GM21390 (cell line): Measurements from ENCODE around the gene ANKRD63.

Experiments
- ATAC-seq: cut with Tn5 transposase; IDR thresholded peaks from one replicate; pipeline ENCODE4 v1.9.1; 2021; ENCODE audit not compliant: unreplicated experiment

The ANKRD63 gene

DNA sequence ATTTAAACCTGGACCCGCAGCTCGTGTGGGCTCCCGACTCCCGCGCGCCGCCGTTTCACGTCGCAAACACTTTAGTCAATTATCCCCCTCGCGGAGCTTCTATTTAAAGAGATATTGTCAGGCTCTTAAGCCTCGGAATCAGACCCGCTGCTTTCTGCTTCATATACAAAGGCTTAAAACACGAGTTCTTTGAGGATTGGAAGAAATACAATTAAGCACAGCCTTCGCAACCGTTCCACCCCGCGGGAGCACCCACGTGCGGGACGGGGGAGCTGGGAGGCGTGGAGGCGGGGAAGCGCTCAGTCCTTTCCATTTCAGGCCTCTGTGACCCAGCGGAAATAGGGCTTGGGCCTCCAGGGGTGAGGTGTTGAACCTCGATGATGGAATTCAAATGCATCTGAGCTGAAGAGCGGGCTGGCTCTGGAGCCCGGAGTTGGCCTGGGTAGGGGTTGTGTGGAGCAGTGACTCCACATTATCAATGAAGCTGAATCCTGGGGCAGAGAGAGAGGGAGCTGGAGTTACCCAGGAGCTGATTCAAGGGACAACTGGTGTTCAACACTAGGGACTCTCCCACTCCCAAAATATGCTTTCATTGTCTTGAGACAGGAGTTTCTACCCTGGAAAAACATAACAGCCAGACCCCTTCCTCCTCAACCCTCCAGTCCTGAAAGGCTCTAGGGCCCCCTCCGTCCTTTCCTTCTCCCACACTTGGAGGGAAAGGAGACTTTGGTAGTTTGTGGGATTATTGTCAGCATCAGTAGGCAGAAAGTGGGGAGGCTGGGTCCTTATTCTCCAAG lies 2.4 kb downstream of the ANKRD63 start:
- no peak for ATAC-seq

- ATAC-seq = no peak
These were observed 3.3 kb downstream of the ANKRD63 start for GRCh38 chr15:40279437-40280141.

DNA sequence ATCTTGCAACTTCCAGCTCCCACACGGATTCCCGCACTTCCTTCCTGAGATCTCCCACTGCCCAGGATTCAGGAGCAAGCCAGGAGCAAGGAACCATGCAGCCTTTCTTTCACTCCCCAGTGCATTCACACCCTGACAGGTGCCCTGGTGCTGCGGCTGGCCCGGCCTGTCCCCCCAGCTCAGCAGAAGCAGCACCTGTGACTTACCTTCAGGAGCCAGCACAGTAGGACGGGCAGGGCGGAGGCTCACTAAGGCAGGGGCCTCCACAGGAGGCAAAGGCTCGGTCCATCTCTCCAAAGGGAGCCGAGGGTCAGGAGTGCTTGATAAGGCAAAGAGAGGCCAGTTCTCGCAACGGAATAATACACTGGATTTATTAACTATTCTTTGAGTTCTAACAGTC lies 4.8 kb downstream of the ANKRD63 start:
- ATAC-seq = no peak

DNA sequence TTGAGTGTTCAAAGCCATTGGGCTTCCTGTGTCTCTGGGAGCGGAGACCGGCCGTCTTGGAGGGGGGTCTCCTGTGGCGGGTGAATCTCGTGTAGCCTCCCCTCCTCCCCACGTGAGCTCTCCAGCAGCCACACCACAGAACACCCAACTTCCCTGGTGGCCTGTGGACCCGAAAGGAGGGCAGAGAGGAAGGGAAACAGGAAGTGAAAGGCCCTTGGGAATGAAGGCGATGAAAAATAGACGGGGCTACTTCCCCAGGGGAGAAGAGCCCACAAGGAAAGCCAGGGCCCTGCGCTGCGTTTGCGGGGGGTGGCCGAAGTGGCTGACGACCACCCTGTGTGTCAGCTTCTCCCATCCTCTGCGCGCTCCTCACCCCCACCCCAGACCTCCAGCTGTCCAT lies 5.4 kb downstream of the ANKRD63 start:
- ATAC-seq = no peak

DNA sequence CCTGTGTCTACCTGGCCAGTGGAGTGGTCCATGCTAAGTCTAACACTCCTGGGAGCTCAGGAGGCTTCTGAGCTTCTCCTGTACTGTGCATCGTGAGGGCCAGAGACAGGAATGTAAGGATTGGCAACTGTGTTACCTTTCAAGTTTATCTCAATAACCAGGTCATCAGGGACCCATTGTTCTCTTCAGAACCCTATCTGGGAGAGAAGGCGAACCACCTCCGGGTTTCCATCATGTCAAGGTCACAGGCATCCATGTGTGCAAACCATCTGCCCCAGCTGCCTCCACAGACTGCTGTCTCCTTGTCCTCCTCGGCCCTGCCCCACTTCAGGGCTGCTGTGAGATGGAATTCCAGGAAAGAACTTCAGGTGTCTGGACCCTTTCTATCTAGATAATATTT lies 5.9 kb downstream of the ANKRD63 start:
- ATAC-seq = no peak

DNA sequence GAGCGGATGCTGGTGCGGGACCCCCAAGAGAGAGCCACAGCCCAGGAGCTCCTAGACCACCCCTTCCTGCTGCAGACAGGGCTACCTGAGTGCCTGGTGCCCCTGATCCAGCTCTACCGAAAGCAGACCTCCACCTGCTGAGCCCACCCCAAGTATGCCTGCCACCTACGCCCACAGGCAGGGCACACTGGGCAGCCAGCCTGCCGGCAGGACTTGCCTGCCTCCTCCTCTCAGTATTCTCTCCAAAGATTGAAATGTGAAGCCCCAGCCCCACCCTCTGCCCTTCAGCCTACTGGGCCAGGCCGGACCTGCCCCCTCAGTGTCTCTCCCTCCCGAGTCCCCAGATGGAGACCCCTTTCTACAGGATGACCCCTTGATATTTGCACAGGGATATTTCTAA lies 6.9 kb downstream of the ANKRD63 start:
- no peak for ATAC-seq

- no peak for ATAC-seq
These were observed 7.3 kb downstream of the ANKRD63 start for GRCh38 chr15:40275523-40275922.

DNA sequence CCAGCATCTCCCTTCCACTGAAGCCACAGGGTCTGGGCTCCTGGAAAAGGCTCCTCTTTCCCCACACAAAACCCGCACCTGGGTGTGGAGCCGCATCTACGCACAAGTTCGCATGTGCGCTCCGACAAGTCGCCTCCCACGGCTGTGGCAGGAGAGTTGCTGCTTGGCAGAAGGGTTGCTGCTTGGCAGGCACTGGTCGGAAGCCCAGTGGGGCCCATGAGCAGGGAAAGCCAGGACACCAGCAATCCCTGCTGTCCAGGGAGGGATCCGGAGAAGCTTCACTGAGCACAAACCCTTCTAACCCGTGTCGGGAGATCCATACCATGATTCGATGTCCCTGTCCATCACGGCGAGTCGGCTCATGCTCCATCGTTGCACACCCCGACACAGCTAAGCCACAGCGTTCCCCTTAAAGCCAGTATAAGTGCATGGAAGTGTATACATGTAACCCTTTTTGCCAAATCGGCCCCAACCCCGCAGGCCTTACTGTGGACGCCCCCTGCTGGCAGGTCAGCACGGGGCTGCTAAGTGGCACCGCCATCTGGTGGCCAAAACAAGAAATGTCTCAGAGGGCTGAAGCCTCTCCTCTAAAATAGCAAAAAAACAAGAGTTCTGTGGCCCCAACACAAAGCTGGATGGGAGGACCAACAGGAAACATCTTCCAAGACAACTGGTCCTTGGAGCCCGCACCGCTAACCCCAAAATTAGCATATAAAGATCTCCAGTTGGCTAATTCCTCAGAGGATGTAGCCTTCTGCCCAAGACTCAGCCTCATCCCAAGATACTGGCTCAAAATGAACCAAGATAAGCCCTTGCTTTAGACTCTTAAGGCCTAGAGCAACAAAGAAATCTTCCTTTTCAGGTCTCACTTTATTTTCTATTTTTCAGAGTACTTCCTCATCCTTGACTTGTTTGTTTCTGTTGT lies 8.3 kb downstream of the ANKRD63 start:
- no peak for ATAC-seq

GRCh38 chr15:40273428-40273827 lies 9.4 kb downstream of the ANKRD63 start:
- ATAC-seq = no peak

- ATAC-seq = no peak
These were observed 10.3 kb downstream of the ANKRD63 start for GRCh38 chr15:40272485-40273056.

GRCh38 chr15:40271685-40272484 lies 11.0 kb downstream of the ANKRD63 start:
- no peak for ATAC-seq

DNA sequence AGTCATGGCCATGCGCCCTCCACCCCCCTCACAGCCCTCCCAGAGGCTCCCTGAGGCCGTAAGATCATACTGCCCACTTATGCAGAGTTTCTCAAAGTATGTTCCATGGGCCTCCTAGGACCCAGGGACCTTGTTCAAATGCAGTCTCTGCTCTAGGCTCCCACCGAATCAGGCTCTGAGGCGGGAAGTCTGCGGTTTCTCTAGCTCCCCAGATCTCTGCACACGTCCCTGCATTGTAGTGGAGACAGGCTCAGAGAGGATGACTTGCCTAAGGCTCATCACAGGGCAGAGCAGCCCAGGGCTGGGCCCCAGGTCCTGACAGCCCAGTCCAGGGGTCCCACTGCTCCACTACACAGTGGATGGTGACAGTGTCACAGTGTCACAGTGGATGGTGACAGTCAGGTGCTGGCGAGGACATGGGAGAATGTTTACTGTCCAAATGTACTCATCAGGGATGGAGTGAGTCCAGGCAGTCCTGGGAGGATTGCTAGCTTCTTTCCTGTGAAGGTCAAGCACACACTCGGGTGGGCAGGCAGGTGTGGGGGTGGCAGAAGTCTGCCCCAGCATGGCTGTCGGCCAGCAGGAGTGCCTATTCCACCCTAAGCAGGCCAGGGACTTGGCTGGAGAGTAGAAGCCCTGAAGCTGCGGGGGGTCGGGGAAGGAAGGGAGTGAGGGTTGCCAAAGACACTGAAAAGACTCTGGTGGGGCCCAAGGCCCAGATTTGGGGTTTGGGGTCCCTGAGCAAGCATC lies 12.4 kb downstream of the ANKRD63 start:
- ATAC-seq = no peak

DNA sequence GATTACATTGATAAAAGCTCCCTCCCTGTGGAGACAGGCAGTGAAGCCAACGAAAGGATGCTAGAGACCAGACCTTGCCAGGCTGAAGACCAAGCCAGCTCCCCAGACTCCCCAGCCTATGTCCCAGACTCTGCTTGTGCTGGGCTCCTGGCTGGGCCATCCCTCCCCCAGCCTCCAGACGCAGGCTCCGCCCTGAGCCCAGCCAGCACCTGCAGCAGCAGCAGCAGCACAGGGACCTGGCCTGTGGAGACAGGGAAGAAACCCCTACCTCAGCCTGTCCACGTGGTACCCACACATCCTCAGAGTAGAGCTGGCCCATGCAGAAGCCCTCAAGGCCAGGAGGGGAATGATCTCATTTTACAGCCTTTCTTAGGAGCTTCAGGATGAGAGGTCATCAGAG lies 13.3 kb downstream of the ANKRD63 start:
- no peak for ATAC-seq

DNA sequence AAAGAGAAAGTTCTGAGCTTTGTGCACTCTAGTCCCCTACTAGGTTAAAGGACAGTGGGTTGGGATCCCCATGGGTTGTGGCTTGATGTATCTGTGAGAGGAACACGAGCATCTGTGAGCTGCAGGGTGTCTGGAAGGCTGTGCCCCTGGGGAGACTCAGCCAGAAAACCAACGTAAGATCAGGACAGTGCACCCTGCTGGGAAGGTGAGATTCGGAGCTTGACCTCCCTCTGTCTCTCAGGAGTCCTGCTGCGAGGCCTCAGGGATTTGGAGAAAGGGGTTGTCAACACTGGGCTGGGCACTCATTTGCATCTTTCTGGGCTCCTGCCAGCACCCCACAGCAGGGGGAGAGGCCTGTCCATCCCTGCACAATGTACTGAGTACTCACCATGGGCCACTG lies 15.2 kb downstream of the ANKRD63 start:
- ATAC-seq = no peak

- ATAC-seq = no peak
These were observed 16.0 kb downstream of the ANKRD63 start for GRCh38 chr15:40266828-40267304.

- ATAC-seq = no peak
These were observed 17.0 kb downstream of the ANKRD63 start for GRCh38 chr15:40265875-40266274.

GRCh38 chr15:40265355-40265754 lies 17.5 kb downstream of the ANKRD63 start:
- no peak for ATAC-seq

GRCh38 chr15:40264321-40265153 lies 18.3 kb downstream of the ANKRD63 start:
- ATAC-seq = no peak
